ENCODE measurements around the gene IRF2BP2.

IRF2BP2 gene

DNA sequence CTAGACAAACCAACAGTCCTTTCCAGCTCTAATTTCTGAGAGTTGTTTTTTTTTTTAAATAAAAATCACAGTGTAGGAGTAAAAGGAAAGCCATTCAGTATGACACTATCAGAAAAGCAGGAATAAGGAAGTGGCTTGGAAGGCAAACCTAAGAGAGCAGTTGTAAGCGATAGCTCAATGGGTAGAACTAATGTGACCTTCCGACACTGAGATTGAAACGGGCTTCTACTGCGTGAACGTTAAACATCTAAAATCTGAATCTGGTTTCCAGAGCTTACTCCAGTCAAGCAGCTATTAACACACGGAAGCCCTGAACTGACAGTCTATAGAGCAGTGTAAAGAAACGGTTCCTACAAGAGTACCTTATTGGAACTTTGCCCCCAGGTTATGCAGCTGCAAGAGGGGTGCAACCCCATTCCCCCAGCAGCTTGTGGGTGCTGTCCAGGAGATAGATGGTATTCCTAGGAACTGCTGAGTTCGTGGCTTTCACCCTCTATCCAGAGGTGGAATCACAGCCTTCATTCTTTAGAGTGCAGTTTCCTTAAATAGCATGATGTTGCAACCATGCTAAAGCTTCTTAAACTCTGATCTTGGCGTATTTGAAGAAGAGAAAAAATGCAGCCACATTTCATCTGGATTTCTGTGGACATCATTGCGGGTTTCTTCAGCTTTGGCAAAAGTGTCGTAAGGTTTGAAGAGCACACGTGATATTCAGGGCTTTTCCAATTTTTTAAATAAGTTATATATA lies 3.3 kb upstream of the IRF2BP2 start:
- DNase-seq (ENCODE audit: low spot score) = peak; percentile 53

DNA sequence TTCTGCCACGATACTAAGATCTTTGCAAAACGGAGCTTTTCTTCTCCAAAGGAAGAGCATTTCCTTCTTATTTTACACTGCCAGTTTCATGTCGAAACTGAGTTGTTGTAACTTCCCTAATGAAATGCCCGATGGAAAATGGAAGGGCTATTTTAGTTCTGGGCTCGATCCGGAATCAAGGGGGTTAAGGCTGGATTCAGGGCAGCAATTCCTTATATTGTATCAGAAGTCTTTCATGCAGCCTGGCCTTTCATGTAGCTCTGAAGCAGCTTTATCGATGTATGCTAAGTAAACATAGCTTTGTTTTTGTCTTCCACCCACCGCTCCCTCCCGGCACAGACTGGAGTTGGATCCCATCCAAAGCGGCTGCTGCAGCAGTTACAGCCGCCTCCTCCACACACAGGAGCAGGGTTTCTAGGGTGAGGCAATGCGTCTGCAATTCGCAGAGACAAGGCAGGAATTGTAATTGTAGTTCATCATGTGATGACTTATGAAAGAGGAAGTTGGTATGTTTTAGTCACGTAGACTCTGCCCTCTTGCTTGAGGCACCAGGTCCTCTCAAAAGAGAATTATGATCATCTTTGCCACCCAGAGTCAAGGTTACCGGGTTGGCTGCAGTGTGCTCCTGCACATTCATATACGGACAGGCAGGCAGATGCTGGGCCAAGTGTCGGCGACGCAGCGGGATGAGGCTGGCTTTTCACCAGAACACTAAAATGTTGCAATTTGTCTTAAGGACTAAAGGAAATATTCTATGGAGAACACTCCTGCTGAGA lies 2.6 kb upstream of the IRF2BP2 start:
- peak; percentile 97 for DNase-seq (ENCODE audit: low spot score)

DNA sequence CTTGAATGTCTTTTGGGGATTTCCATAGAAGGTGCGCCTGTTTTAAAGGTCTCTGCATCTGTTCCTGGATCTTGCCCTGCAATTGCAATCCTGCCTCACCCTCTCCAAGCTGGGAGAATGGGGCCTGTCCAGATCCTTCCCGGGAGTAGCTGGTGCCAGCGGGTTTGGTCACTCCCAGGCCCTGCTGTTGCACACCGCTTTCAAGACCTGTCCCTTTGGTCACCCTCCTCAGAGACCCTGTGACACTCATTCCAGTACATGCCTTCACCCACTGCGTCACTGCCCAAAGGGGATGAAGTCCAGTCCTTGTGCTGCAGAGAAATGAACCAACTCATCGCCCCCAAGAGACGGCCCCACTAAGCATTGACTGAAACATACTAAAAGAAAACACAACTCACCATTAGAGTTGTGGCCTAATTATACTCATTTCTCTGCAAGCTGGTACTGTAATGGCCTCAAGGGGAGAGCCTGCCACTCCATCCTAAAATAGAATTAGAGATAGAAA lies 1.9 kb upstream of the IRF2BP2 start:
- peak; percentile 54 for DNase-seq (ENCODE audit: low spot score)

DNA sequence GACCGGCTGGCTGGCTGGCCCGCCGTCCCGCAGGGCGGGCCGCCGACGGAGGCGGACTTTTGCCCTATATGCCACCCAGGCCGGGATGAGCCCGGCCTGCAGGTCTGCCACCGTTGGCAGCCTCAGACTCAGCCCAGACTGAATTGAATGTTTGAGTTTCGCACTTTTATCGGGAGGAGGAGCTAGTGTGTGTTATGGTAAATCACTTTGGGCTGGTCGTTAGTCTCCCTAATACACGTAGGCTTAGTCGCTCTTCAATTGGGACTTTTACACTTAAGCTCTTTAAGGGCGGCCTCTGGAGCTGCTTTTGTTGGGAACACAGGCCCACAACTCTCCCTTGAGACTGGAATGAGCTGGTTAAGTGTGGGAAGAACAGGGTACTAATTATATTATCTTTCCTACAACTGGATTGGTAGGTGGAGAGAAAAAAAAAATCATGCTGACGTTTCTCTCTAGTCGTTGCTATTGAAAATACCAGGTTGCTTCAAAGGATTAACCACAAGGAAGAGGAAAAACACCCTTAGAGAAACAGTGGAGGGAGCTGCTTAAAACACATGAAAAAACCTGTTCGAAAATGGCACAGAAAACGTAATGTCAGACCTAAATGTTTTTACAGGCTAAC lies 1.4 kb upstream of the IRF2BP2 start:
- DNase-seq (ENCODE audit: low spot score) = peak; percentile 72

DNA sequence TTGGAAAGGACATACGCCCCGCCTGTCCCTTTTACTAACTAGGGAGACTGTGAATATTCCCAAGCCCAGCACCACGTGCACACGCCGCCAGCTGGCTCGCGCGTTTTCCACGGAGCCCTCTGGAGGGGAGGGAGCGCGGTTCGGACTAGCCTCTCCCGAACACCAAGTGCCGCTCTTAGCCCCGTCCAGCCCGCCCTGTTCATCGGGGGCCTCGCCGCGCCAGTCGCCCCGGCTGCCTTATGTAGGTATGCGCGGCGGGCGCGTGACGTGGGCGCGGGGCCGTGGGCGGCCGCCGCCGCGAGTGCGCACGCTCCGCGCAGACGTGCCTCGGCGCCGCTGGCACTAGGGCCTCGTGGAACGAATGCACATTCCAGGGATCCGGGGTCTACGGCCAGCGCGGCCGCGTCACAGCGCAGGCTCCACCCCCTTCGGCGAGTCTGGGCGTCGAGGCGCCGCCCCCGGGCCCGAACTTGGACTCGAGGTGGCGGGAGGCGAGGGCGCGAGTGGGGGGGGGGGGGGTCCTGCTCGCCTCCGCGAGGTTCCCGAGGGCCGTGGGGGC lies 767 bp upstream of the IRF2BP2 start:
- peak; percentile 96 for DNase-seq (ENCODE audit: low spot score)

DNA sequence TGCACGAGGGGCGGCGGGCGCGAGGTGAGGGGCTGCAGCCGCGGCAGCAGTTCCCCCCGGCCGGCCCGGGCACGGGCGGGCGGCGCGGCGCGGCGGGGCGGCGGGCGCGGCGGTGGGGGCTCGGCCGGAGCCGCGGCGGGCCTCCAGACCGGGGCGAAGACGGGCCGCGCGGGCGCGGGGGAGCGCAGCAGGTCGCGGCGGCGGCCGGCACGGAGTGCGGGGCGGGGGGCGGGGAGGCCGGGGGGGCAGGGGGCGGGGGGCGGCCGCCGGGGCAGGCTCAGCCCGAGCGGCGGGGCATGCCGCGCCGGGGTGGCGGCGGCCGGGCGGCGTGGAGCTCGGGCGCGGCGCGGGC lies 311 bp downstream of the IRF2BP2 start:
- no peak for DNase-seq (ENCODE audit: low spot score)

DNA sequence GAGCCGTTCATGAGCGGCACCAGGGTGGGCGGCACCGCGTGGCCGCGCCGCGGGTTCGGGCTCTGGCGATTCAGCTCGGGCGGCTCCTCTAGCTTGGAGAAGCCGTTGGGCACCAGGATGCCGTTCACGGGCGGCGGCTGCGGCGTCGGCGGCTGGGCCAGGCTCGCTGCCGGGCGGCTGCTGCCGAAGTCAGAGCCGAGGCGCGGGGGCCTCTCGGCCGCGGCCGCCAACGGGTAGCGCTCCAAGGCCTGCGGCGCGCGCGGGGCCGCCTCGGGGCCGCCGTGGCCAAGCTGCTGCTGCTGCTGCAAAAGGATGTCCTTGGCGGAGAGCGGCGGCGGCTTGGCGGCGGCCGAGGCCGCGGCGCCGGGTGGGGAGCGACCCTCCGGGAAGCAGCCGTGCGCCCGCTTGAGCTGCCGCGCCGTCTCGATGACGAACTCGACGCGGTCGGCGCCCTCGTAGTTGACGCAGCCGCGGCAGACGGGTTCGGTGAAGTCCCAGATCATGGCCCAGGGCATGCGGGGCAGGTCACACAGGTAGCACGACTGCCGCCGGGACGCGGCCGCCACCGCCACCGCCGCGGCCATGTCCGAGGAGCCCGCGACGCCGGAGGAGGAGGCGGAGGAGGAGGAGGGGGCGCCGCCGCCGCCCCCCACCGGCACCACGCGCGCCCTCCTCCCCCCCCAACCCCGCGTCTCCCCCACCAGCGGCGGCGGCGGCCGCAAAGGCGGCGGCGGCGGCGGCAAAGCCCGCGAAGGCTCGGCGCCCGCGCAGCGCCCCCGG lies 877 bp downstream of the IRF2BP2 start:
- peak; percentile 43 for DNase-seq (ENCODE audit: low spot score)

DNA sequence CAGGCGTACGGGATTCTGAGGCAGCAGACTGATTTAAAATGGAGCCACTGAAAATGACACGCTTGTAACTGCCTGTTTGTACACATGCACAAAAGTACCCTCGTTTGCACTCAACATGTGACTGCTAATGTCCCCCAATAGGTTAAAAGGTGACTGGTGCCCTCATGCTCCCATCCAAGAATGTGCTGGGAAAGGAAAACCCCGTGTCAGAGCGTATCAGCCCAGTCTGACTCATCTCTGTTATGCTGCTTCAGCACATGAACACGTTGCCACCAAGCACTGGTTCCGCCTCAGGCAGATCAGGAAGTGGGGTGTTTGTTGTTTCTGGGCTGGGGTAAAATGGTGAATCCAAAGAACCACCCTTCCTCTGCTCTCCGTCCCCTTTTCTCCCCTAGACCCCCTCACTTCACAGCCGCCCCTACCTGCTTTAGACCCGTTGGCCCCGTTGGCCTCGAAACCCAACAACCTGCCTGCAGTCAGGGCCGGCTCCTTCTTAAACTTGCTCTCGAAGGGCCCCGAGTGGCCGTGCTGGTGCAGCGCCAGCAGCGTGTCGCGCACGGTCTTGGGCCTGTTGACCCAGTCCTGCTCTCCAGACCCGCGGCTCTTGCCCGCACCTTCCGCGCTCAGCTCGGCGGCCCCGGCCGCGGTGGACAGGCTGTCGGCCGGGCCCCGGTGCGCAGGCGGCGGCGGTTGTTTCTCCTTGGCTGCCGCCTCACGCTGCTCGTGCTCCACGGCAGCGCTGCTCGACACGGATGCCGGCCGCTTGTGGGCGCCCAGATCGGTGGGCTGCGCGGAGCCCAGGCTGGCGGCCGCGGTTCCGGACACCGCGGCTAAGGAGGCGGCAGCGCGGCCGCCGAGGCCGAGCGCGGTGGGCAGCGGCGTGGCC lies 1.7 kb downstream of the IRF2BP2 start:
- DNase-seq (ENCODE audit: low spot score) = peak; percentile 91

DNA sequence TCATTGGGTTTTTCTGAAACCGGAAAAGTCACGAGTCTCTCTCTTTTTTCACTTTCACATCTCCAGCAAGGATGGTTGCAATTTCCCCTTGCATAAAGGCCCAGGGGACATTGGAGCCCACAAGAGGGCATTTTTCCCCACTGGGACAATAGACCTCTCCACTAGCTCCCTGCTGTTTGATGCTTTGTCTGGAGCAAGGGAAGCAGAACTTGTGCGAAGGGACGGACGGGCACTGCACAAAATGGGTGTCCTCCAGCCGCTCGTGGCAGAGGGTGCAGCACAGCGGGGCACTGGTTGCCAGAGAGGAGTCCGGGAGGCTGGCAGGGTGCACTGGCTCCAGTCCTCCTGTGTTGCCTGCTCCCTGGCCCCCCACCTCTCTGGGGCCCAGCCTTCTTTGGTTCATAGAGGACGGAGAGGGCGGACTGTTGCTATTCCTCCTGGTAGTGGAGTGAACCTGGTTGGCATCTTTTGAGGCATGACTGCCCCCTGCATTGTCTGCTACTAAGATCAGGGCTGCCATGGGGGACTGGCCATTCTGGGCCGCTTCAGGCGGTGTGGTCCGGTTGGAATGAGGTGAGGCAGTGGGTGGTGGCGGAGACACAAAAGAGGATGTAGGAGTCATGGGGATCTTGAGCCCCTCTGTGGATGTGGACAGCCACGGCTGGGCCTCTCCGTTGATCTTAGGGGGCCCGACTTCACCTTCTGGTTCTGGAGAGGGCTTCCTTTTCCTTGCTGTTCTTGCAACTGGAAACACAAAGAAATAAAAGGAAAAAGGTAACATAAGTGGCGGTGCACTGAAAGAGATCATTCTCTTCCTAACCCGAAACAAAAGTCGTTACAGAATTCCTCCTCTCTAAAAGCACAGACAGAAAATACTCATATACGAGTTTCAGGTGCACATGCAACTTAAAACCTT lies 2.6 kb downstream of the IRF2BP2 start:
- peak; percentile 84 for DNase-seq (ENCODE audit: low spot score)

DNA sequence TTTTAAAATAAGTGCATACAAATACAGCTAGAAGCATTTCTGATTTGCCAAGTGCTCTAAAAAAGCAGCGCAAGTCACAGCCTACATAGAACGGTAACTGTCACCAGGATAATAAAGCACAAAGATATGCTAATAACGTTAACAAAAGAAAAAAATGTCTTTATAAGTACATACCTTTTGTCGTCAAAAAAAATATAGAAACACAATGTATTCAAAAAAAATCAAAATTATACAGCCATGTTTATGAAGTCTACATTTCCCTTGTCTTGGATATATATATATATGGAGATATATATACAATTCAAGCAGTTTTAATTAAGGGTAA lies 3.2 kb downstream of the IRF2BP2 start:
- DNase-seq (ENCODE audit: low spot score) = no peak

DNA sequence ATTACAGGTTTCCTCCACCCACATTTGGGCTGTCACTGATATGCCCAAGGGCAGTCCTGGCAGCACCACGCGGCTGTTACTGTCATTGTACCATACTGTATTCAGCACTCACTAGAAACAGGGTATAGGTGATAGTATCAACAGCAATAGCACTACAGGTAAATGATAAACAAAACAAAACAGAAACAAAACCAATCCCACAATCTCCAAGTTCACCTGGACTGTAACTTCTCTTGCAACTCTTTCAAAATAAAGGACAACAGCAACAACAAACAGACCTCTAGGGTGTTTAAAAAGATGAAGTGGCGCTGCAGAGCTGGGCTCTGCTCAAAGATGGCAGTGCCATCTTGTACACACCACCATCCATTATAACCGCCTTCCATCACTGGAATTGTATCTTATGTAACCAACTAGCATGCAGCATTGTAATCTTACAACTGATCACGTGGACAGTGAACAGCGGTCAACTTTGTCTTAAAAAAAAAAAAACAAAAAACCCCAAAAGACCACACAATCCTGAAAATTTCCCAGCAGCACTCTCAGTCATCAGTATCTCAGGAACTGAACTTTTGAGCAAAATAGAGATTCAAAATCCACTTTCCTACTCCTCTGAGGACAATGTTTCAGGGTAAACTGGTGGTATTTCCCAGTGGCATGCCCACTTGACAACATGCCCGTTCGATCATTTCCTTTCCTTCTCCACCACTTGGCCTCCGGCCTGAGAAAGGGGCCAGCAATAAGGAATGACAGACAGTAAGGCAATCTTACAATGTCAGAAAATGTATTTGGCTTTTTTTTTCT lies 3.8 kb downstream of the IRF2BP2 start:
- peak; percentile 75 for DNase-seq (ENCODE audit: low spot score)

DNA sequence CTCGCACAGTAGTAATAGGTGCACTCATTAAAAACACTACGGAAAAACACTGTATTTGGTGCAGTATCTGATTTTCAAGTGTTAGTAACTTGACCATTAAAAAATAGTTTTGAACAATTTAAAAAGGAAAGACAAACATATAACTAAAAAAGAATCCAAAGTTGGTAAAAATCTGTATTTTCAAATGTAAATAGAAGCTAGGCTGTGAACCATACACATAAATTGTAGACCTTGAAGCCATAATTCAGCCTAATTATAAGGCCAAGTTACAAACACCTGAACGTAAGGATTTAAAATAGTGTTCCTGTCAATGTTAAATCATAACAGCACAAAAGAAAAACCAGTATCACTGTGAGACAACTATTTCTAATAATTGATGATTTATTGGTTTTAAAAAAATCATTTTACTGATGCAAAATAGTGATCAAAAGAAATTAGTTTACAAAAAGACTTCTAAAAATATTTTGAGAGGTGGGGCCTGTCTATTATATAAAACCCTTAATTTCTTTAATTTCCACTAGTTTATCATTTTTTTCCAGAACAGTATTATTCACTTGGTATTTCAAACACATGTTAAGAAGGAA lies 4.5 kb downstream of the IRF2BP2 start:
- DNase-seq (ENCODE audit: low spot score) = no peak

DNA sequence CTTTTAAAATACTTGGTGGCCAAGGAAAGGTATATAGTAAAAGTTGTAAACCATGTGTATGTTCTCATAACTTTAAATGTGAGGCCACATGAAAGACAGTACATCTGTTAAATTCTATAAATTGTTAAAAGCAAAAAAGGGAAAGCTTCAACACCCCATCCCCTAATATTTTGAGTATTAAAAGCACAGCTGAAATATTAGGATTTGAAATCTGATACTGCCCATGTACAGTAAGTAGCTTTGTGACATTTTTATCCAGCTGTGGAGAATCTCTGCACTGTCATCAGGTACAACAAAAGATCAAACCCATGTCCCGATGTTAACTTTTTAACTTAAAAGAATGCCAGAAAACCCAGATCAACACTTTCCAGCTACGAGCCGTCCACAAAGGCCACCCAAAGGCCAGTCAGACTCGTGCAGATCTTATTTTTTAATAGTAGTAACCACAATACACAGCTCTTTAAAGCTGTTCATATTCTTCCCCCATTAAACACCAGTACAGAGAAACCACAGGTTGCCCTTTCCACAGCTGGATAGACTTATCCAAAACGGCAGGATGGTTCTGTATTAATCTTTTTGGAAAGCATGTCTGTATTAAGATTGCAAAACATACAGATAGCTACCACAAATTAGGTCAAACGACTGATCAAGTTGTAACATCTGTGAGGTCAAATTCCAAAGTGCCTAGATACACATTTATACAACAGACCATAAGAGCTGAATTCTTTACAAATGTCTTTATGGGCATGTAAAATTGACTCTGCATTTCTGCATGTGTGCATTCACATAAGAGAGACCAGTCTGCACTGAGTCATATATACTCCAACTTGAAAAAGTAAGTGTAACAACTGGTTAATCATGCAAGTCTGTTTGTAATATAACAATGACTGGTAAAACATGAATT lies 5.2 kb downstream of the IRF2BP2 start:
- no peak for DNase-seq (ENCODE audit: low spot score)

DNA sequence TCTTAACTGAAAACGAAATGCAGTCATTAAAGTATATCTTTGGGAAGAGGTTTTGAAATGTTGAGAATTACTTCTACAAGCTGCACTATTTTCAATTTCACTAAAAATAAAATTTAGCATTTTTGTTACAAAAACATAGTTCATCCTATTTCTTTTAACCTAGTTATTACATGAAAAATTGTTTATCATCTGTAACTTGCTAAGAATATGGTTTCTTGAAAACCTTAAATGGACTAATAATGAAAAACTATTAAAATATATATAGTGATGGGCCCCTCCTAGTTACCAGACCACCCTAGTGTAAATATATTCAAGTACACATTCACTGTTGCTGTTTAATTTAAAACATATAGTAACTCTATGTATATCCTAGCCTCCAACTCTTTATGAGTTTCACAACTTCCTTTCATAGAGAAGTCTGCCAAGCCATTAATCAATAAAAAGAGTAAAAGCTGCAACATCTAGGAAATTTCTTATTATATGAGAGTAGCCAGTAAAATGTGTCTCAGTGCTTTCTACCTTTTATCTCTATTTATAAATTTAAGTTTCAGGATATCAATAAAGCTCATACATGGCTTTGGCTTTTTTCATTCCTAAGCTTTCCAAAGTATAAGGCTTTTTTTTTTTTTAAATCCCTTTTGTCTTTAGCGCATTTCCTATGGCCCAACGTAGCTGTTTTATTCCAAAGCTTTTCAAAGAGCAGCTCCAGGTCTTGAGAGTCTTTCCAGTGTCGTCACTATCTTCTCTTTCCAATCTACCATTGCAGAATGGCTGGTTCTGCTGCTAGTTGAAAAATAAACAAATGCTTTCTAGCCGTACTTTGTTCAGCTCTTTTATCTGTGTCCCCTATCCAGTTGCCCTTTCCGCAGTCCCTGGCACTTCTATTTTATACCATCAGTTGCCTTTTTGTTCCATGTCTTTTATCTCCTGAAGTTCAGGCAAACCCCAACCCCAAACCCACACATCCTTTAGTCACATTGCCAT lies 6.5 kb downstream of the IRF2BP2 start:
- no peak for DNase-seq (ENCODE audit: low spot score)

DNA sequence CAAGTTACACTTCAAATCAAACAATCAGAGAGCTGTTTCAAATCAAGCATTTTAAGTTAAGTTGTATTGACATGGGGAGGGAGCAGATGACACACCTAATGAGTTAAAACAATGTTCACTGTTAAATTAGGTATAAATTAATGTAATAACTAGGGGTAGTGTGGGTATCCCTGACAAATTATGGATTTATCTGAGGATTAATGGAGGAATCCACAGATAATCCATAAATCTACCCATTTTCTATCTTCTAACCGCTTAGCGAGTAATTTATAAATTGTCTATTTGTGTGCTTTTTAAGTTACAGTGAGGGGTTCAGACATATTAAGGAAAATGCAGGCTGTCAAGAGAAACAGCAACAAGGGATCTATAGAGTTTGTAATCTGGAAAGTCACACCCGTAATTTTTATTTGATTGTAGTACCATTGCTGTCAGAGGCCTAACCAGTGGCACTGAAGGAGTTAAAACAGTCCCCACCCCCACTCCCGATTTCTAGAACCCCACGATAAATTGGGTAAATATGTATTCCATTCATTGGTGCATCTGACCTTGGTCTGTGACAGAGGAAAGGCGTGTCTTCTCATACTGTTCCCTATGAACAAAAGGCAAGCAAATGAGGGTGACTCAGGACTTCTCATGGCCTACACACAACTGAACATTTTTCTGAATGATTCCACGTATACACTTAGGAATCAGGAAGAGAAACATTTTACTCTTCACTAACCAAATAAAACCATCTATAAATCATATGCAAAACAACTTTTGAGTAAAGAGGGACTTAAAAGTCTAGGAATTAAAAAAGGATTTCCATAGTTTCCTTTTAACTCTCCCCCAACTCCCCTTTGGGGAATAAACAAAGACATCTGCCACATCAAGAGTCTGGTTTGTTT lies 7.4 kb downstream of the IRF2BP2 start:
- peak; percentile 80 for DNase-seq (ENCODE audit: low spot score)

All from Ammon's horn (tissue), 1 donor.